GM12892 (cell line): ENCODE measurements around the gene CACNA1B.

Source experiments
- DNase-seq: peaks from one replicate; pipeline ENCODE4 v3.0.0; 2011; ENCODE audit not compliant: insufficient read length
- FAIRE-seq: peaks from 2 replicates; lab custom pipeline; 2011; peaks lifted over from hg19 to GRCh38; lab: Jason Lieb, UNC
- POLR2A ChIP-seq: IDR thresholded peaks from 2 replicates; pipeline ENCODE4 v1.6.1; 2011; ENCODE audit warnings: low read depth, low read length, control low read depth
- POLR2AphosphoS5 ChIP-seq: IDR thresholded peaks from 2 replicates; pipeline ENCODE4 v1.6.1; 2011; ENCODE audit warnings: low read depth, low read length, control low read depth
- TAF1 ChIP-seq: IDR thresholded peaks from 2 replicates; pipeline ENCODE4 v1.6.1; 2011; ENCODE audit warnings: low read depth, mild to moderate bottlenecking, control low read depth, low read length, borderline replicate concordance

CACNA1B gene

DNA sequence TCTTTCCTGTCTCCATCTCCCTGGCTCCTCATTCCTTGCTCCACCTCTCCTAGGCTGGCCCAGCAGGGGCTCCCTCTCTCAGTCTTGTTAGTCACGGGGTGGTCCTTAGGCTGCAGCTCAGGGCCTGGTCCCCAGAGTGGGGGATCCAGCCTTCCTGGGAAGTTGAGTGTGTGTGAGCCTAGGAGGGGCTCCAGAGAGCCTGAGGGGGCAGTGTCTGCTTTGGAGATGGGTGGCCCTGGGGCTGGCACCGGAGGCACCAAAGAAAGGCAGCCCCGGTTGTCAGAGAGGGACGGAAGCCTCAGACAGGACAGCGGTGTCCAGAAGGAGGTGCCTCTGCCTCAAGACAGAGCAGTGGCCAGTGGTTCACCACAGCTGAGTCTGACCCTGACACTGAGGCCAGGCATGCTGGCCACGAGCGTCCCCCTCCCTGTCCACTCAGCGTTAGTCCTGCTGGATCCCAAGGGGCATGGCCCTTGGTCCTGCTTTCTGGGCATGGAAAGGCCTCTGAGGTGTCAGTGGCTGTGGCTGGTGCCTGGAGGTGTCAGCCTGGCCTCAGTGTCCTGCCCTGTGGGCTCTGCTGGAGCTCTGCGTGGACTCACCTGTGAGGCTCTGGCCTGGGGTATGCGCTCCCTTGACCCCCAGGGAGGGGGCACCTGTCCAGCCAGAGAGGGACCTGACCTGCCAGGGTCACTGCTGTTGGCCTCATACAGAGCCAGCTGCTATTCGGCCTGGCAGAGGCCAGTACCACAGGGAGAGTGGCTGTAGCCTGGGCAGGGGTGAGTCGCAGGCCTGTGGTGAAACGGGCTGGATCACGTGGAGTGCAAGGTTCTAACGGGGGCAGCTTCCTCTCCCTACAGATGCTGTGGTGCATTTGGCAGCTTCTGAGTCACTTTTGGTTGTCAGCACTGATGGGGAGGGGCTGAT lies 130.6 kb downstream of the CACNA1B start:
- no peak for FAIRE-seq
- TF ChIP-seq TAF1 (no peak), POLR2A (no peak), POLR2AphosphoS5 (no peak)
- no peak for DNase-seq

DNA sequence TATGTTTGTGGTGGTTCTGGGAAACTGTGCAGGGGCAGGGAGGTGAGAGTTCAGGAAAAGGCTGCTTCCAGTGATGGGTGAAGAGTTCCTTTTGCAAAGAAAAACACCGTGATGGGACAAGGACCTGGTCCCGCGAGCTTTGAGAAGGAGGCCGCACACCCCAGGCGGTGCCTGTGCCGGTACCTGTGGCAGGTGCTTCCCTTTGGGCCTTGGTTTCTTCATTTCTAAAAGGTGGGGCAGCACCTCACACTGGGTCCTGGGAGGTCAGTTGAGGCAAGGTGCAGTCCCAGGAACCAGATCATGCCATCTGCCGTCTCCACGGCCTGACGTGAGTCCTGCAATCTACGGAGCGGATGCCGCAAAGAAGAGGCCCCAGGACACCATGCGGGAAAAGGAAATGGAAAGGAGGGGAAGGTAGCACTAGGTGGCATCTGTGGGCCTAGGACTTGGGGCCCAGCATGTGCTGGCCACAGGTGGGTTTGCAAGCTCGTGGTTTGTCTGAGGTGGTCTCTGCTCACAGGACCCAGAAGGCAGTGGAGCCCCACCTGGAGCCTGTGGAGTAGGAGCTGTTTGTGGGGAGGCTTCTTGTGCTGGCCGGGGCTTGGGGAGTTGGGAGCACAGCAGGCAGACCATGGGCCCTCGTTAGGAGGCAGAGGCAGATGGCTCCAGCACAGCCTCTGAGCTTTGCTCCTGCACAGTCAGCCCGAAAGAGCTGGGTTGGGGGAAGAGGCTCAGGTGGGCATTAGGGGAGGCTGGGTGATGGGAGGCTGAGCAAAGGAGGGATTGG lies 131.6 kb downstream of the CACNA1B start:
- FAIRE-seq, result no peak
- no peak for DNase-seq
- TF ChIP-seq TAF1 (no peak), POLR2AphosphoS5 (no peak), POLR2A (no peak)

DNA sequence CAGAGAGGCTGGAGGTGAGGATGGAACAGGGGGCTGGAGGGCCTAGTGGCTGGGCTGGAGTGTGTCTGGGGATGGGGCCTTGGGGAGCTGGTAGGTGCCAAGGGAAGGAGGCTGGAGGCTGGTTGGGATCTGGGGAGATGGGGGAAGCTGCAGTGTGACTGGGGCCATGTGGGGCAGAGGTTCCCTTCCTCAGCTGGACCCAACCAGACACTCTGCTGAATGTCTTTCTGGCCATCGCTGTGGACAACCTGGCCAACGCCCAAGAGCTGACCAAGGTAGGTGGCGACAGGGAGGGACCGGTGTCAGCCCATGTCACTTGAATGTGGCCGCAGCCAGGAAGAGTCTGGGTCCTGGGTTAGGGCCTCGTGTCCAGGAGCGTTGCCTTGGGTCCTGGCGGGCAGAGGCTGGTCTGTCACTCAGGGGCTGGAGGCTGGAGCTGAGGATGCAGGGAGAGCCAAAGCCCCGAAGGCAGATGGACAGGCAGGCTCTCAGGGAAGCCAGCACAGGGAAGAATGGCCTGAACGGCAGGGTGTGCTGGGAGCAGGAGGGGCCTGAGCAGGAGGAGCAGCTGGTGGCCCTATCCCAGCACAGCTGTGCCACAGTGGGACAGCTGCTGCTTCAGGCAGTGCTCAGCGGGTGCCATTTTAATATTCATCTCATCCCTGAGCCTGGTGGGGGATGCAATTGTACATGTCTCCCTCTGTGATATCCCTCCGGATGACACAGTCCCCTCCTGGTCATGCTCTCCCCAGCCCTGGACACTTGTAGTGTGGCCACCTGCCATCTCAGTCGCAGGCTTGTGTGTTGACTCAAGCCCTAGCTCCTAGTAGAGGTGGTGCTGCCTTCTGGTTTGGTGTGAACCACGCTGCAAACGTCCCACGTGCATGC lies 132.5 kb downstream of the CACNA1B start:
- no peak for FAIRE-seq
- no peak for TF ChIP-seq TAF1
- TF ChIP-seq POLR2A, result no peak
- no peak for TF ChIP-seq POLR2AphosphoS5
- no peak for DNase-seq

DNA sequence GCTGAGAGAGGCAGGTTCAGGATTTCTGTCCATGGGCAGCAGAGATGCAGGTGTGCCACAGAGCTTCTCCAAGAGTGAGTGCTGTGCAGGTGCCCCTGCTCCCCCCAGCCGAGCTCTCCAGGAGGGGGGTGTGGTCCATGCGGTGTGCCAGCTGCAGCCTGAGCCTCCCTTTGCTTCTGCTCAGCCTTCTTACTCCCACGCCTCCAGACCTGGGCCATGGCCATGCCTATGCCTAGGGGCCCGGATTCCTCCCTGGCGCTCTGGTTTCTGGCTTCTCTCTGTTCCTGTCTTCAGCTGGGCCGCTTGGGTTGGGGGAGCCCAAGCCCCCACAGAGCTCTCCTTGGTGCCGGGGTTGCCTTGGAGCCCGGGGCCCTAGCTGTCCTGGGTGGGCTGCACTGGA lies 133.3 kb downstream of the CACNA1B start:
- FAIRE-seq (no peak), DNase-seq (no peak)
- no peak for TF ChIP-seq POLR2A
- TF ChIP-seq TAF1, result no peak
- TF ChIP-seq POLR2AphosphoS5, result no peak

DNA sequence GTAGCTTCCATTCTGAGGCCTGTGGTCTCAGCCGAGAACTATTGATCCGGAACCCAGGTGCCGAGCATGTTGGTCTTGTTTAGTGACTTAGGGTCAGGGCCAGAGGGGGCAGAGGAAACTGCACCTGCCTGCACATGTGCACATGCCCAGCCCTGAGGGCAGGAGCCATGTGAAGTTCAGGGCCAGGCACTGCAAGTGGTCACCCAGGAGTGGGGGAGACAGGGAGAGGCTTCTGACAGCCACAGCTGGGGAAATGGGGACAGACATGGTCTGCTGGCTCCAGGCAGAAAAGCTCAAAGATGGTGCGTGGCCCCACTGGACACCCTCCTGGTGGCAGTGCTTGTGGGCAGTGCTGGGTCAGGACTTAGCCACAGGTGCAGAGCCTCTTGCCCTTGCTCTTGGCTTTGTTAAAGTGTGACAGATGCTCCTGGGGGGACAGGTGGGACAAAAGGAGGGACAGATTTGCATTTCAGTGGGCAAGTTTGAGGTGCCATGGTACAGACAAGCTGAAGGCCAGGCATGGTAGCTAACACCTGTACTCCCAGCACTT lies 134.4 kb downstream of the CACNA1B start:
- TF ChIP-seq POLR2AphosphoS5, result no peak
- no peak for TF ChIP-seq TAF1
- TF ChIP-seq POLR2A, result no peak
- DNase-seq (no peak), FAIRE-seq (no peak)

DNA sequence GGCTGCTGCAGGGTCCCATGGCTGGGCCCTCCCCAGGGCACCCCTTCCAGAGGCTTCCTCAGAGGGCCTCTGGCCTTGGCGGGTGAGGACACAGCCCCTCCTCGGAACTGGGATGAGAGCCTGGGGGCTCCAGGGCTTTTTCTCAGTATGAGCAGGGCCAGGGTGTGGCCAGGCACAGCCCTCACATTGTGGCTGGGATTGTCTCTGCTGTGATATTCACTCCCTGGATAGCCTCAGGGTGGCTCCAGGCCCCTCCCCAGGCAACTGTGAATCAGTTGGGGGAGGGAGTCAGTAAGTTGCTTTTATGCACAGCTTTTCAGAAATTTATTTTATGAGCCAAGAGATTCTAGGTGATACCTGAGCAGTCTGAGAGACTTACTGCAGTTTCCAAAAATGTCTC lies 135.7 kb downstream of the CACNA1B start:
- no peak for DNase-seq
- no peak for FAIRE-seq
- no peak for TF ChIP-seq POLR2AphosphoS5
- TF ChIP-seq TAF1, result no peak
- no peak for TF ChIP-seq POLR2A

DNA sequence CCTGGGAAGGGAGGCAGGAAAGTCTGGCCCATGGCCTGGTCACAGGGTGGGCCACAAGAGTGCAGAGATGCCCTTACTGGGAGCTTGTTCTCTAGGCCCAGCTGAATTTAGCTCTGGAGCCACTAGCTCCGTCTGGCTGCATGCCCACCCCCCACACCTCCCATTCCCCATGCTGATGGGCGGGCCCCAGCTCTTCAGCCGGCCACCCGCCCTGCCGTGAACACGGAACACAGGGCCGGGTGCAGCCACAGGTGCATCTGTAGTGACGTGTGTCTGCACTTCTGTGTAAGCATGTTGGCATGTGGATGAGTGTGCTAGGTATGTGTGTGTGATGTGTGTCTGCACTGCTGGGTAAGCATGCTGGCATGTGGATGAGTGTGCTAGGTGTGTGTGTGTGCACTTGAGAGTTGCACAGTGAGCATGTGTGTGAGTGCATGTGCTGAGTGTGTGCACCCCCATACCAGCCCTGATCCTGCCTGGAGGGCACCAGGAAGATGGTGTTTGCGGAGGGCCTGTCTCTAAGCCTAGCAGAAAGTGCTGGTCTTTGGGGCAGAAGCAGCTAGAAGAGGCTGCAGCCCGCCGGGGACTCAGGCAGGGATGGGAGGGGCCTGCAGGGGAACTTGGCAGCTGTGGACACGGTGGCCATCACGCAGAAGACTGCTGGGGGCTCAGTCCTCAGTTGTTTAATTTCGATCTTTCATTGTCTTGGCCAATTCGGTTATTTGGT lies 136.4 kb downstream of the CACNA1B start:
- DNase-seq (no peak), FAIRE-seq (no peak)
- TF ChIP-seq POLR2AphosphoS5 (no peak), POLR2A (no peak)

DNA sequence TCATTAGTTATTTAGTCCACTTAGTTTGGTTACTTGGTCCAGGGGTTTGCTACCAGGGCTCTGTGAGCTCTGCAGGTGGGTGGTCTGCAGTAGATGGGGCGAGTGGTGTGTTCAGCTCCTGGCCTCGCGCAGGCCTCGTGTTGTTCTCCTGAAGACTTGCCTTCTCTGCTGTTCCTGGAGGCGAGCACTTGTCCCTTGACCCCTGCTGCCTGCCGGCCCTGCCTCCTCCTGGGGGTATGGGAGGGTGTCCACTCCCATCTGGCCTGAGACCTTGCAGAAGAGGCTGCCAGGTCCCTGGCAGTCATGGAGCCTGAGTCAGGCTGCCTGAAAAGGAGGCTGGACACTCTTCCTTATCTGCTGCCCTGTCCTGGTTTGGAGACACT lies 137.0 kb downstream of the CACNA1B start:
- FAIRE-seq, result no peak
- TF ChIP-seq POLR2AphosphoS5 (no peak), POLR2A (no peak), TAF1 (no peak)

DNA sequence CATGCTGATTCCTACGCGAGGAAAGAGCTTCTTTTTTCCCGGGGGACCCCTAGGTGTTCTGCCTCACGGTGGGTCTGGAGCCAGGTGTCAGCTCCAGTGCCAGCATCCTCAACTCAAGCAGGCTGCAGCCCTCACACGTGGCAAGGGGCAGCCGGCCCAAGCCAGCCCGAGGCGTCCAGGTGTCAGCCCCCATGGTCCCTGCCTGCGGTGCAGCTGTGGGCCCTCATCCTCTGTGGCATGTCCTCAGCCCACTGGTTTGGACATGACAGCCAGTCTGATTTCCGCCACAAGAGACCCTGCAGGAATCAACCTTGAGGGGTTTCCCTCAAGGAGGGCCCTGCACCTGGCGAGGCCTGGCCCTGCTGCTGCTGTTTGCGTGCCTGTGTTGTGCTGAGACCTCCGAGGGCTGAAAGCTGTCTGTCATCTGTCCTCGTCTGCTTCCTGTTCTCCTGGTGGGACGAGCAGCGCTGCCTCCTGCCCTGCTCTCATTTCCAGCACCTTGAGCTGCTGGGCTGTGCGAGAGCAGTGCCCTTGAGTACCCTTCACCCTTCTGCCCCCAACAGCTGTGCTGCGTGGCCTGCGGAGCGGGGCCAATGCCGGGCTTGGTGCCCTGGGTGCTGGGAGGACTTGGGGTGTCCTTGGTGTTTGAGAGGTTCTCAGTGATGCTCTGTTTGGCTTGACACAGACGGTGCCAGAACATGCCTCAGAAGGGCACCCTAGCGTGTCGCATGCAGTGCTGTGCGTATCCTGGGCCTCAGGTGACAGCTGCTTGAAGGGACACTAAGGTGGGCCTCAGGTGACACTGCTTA lies 137.6 kb downstream of the CACNA1B start:
- DNase-seq (no peak), FAIRE-seq (no peak)
- TF ChIP-seq POLR2A (no peak), TAF1 (no peak), POLR2AphosphoS5 (no peak)

More for the DNA sequence above, 137.0 kb downstream of the CACNA1B start:
- no peak for DNase-seq
